A673 (cell line): ENCODE results near the gene MAGEA4.

Experiments
- CTCF ChIP-seq: fragments of 300-800, 200-600 bp; sonication (generic); conservative IDR thresholded peaks from 2 replicates; pipeline ENCODE4 v1.5.1; 2017; ENCODE audit warnings: low read depth, mild to moderate bottlenecking, antibody characterized with exemption, low read length, moderate library complexity, mixed read lengths
- EZH2 ChIP-seq: fragments of 200-600 bp; sonication (generic); IDR thresholded peaks from 2 replicates; pipeline ENCODE4 v1.6.1; 2017; ENCODE audit warnings: borderline replicate concordance, low read depth, mild to moderate bottlenecking, mixed read lengths, antibody characterized with exemption, low read length; ENCODE audit not compliant: poor library complexity, severe bottlenecking

- TF ChIP-seq EZH2 = no peak
- no peak for TF ChIP-seq CTCF
Observed at GRCh38 chrX:151878574-151878973, 34.1 kb upstream of the MAGEA4 start.
